ENCODE results near the gene SEPTIN7. TPM values are rescaled to one million over a fixed set of nuclear protein-coding genes. Genes with fewer than 3 reads are reported as not detected.

SEPTIN7 gene
- total and polyA plus RNA-seq, 3 experiments from 2014 or later, result 270 to 671 (median 270) TPM

- no peak overlapping the region for H3K27ac ChIP-seq (ENCODE audit: low read depth, low read length)
- Mint-ChIP-seq H3K36me3 (peaks cover 0 to 4% (median 2%) of the 10 kb centered on the region in 3 donors), H3K4me1 (peaks cover 6 to 12% (median 8%) of the 10 kb centered on the region in 3 donors), H3K27ac (peak overlapping the region in 1 of 8 donors; percentile 31), H3K4me3 (no peak overlapping the region), H3K9me3 (no peaks in the 10 kb centered on the region), H3K27me3 (no peaks in the 10 kb centered on the region)
- ChIA-PET CTCF (no interaction called here), POLR2A (no interaction called here)
- DNase-seq, result no peak
- H3K27me3 ChIP-seq (ENCODE audit: insufficient read depth, low read length, poor library complexity, severe bottlenecking), result no peaks in the 10 kb centered on the region
- H3K36me3 ChIP-seq (ENCODE audit: insufficient read depth, low read length), result no peaks in the 10 kb centered on the region
- no peak overlapping the region for H3K4me3 ChIP-seq (ENCODE audit: low read length)
- H3K4me1 ChIP-seq (ENCODE audit: insufficient read depth, low read length), result no peaks in the 10 kb centered on the region
- no peaks in the 10 kb centered on the region for H3K9me3 ChIP-seq (ENCODE audit: low read length)
These were observed 40.6 kb upstream of the SEPTIN7 start for GRCh38 chr7:35760143-35760745.

GRCh38 chr7:35761871-35762677, 38.8 kb upstream of the SEPTIN7 start:
- Histone ChIP-seq H3K4me1 (ENCODE audit: insufficient read depth, low read length) (no peaks in the 10 kb centered on the region), H3K27me3 (ENCODE audit: insufficient read depth, low read length, poor library complexity, severe bottlenecking) (no peaks in the 10 kb centered on the region), H3K36me3 (ENCODE audit: insufficient read depth, low read length) (no peaks in the 10 kb centered on the region), H3K27ac (ENCODE audit: low read depth, low read length) (no peak overlapping the region), H3K4me3 (ENCODE audit: low read length) (no peak overlapping the region), H3K9me3 (ENCODE audit: low read length) (no peaks in the 10 kb centered on the region)
- no peak overlapping the region for H3K27ac Mint-ChIP-seq
- DNase-seq, result no peak
- H3K4me3 Mint-ChIP-seq, result no peak overlapping the region
- peaks cover 0 to 13% (median 0%) of the 10 kb centered on the region in 3 donors for H3K36me3 Mint-ChIP-seq
- ChIA-PET CTCF (no interaction called here), POLR2A (no interaction called here)
- peaks cover 6 to 12% (median 8%) of the 10 kb centered on the region in 3 donors for H3K4me1 Mint-ChIP-seq
- no peaks in the 10 kb centered on the region for H3K27me3 Mint-ChIP-seq
- no peaks in the 10 kb centered on the region for H3K9me3 Mint-ChIP-seq

GRCh38 chr7:35762781-35763180, 38.1 kb upstream of the SEPTIN7 start:
- Mint-ChIP-seq H3K9me3 (no peaks in the 10 kb centered on the region), H3K36me3 (peaks cover 0 to 19% (median 0%) of the 10 kb centered on the region in 3 donors), H3K27me3 (no peaks in the 10 kb centered on the region), H3K4me1 (peaks cover 6 to 11% (median 8%) of the 10 kb centered on the region in 3 donors), H3K27ac (peak overlapping the region in 1 of 8 donors; percentile 51), H3K4me3 (no peak overlapping the region)
- POLR2A ChIA-PET, result interaction anchor here (0.7 kb wide), 1 partner anchor 34 kb away, joined by 4 read pairs; no protein-coding TSS in a partner anchor
- no peak for DNase-seq
- no peak overlapping the region for H3K4me3 ChIP-seq (ENCODE audit: low read length)
- no peaks in the 10 kb centered on the region for H3K36me3 ChIP-seq (ENCODE audit: insufficient read depth, low read length)
- no peaks in the 10 kb centered on the region for H3K4me1 ChIP-seq (ENCODE audit: insufficient read depth, low read length)
- H3K27ac ChIP-seq (ENCODE audit: low read depth, low read length), result no peak overlapping the region
- H3K9me3 ChIP-seq (ENCODE audit: low read length), result no peaks in the 10 kb centered on the region
- CTCF ChIA-PET, result no interaction called here
- H3K27me3 ChIP-seq (ENCODE audit: insufficient read depth, low read length, poor library complexity, severe bottlenecking), result no peaks in the 10 kb centered on the region

- no peaks in the 10 kb centered on the region for H3K9me3 Mint-ChIP-seq
- ChIA-PET POLR2A (no interaction called here), CTCF (no interaction called here)
- no peaks in the 10 kb centered on the region for H3K27me3 Mint-ChIP-seq
- no peaks in the 10 kb centered on the region for H3K9me3 ChIP-seq (ENCODE audit: low read length)
- no peak for DNase-seq
- no peaks in the 10 kb centered on the region for H3K4me1 Mint-ChIP-seq
- no peak overlapping the region for H3K27ac Mint-ChIP-seq
- H3K27ac ChIP-seq (ENCODE audit: low read depth, low read length), result no peak overlapping the region
- no peaks in the 10 kb centered on the region for H3K27me3 ChIP-seq (ENCODE audit: insufficient read depth, low read length, poor library complexity, severe bottlenecking)
- peaks cover 0 to 15% (median 1%) of the 10 kb centered on the region in 3 donors for H3K36me3 Mint-ChIP-seq
- H3K36me3 ChIP-seq (ENCODE audit: insufficient read depth, low read length), result no peaks in the 10 kb centered on the region
- no peak overlapping the region for H3K4me3 Mint-ChIP-seq
- H3K4me3 ChIP-seq (ENCODE audit: low read length), result no peak overlapping the region
- H3K4me1 ChIP-seq (ENCODE audit: insufficient read depth, low read length), result no peaks in the 10 kb centered on the region
These were observed 32.5 kb upstream of the SEPTIN7 start for GRCh38 chr7:35768346-35768745.

- no peaks in the 10 kb centered on the region for H3K27me3 ChIP-seq (ENCODE audit: insufficient read depth, low read length, poor library complexity, severe bottlenecking)
- Mint-ChIP-seq H3K36me3 (peaks cover 0 to 7% (median 1%) of the 10 kb centered on the region in 3 donors), H3K27ac (no peak overlapping the region), H3K4me3 (no peak overlapping the region), H3K4me1 (no peaks in the 10 kb centered on the region), H3K9me3 (no peaks in the 10 kb centered on the region), H3K27me3 (no peaks in the 10 kb centered on the region)
- no peak overlapping the region for H3K4me3 ChIP-seq (ENCODE audit: low read length)
- DNase-seq, result no peak
- no peaks in the 10 kb centered on the region for H3K4me1 ChIP-seq (ENCODE audit: insufficient read depth, low read length)
- POLR2A ChIA-PET, result no interaction called here
- CTCF ChIA-PET, result no interaction called here
- H3K9me3 ChIP-seq (ENCODE audit: low read length), result no peaks in the 10 kb centered on the region
- H3K36me3 ChIP-seq (ENCODE audit: insufficient read depth, low read length), result no peaks in the 10 kb centered on the region
- H3K27ac ChIP-seq (ENCODE audit: low read depth, low read length), result no peak overlapping the region
These were observed 29.1 kb upstream of the SEPTIN7 start for GRCh38 chr7:35771776-35772175.

DNA sequence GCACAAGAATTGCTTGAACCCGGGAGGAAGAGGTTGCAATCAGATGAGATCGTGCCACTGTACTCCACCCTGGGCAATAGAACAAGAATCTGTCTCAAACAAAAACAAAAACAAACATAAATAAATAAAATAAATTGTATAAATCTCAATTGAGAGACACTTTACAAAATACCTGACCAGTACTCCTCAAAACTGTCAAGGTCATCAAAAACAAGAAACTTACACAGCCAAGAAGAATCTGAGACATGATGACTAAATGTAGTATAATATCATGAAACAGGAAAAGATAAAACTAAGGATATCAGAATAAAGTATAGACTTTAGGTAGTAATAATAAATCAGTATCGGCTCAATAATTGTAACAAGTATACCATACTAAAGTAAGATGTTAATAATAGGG, 26.9 kb upstream of the SEPTIN7 start:
- H3K36me3 ChIP-seq (ENCODE audit: insufficient read depth, low read length), result no peaks in the 10 kb centered on the region

GRCh38 chr7:35776686-35777085, 24.2 kb upstream of the SEPTIN7 start:
- Histone ChIP-seq H3K4me3 (ENCODE audit: low read length) (no peak overlapping the region), H3K27me3 (ENCODE audit: insufficient read depth, low read length, poor library complexity, severe bottlenecking) (no peaks in the 10 kb centered on the region), H3K27ac (ENCODE audit: low read depth, low read length) (no peak overlapping the region), H3K36me3 (ENCODE audit: insufficient read depth, low read length) (no peaks in the 10 kb centered on the region), H3K9me3 (ENCODE audit: low read length) (no peaks in the 10 kb centered on the region), H3K4me1 (ENCODE audit: insufficient read depth, low read length) (no peaks in the 10 kb centered on the region)
- no peak for DNase-seq
- CTCF ChIA-PET, result no interaction called here
- Mint-ChIP-seq H3K36me3 (no peaks in the 10 kb centered on the region), H3K27me3 (no peaks in the 10 kb centered on the region), H3K4me1 (peaks cover 0 to under 1% (median 0%) of the 10 kb centered on the region in 3 donors), H3K27ac (no peak overlapping the region), H3K9me3 (no peaks in the 10 kb centered on the region), H3K4me3 (no peak overlapping the region)
- POLR2A ChIA-PET, result no interaction called here

More for the DNA sequence above, 26.9 kb upstream of the SEPTIN7 start:
- Mint-ChIP-seq H3K9me3 (no peaks in the 10 kb centered on the region), H3K27ac (no peak overlapping the region), H3K4me3 (no peak overlapping the region), H3K27me3 (no peaks in the 10 kb centered on the region), H3K36me3 (peaks cover 0 to 1% (median 0%) of the 10 kb centered on the region in 3 donors), H3K4me1 (no peaks in the 10 kb centered on the region)
- Histone ChIP-seq H3K4me3 (ENCODE audit: low read length) (no peak overlapping the region), H3K9me3 (ENCODE audit: low read length) (no peaks in the 10 kb centered on the region), H3K4me1 (ENCODE audit: insufficient read depth, low read length) (no peaks in the 10 kb centered on the region), H3K27ac (ENCODE audit: low read depth, low read length) (no peak overlapping the region), H3K27me3 (ENCODE audit: insufficient read depth, low read length, poor library complexity, severe bottlenecking) (no peaks in the 10 kb centered on the region)
- POLR2A ChIA-PET, result no interaction called here
- DNase-seq, result no peak
- CTCF ChIA-PET, result no interaction called here

DNA sequence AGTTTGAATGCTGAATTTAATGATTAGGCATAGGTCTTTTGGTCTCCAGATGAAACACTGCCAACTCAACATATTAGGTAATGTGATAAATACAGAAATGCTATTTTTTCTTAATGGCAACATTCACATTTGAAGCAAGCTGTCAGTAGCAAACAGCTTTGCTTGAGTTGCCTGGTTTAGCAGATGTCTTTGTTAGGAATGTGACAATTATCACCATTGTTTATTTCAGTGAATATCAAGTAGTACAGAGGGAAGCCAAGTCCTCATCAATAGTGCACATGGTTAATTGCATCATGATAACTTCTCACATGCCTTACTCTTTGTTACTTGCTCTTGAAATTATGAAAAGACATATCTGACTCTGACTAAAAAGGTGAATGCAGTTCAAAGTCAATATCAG, 23.7 kb upstream of the SEPTIN7 start:
- no peaks in the 10 kb centered on the region for H3K4me1 ChIP-seq (ENCODE audit: insufficient read depth, low read length)
- H3K4me3 Mint-ChIP-seq, result no peak overlapping the region
- no peaks in the 10 kb centered on the region for H3K36me3 Mint-ChIP-seq
- H3K9me3 ChIP-seq (ENCODE audit: low read length), result no peaks in the 10 kb centered on the region
- CTCF ChIA-PET, result no interaction called here
- no peak overlapping the region for H3K4me3 ChIP-seq (ENCODE audit: low read length)
- H3K4me1 Mint-ChIP-seq, result peaks cover 0 to 5% (median 0%) of the 10 kb centered on the region in 3 donors
- no peaks in the 10 kb centered on the region for H3K27me3 Mint-ChIP-seq
- no peak for DNase-seq
- H3K27me3 ChIP-seq (ENCODE audit: insufficient read depth, low read length, poor library complexity, severe bottlenecking), result no peaks in the 10 kb centered on the region
- no peaks in the 10 kb centered on the region for H3K36me3 ChIP-seq (ENCODE audit: insufficient read depth, low read length)
- POLR2A ChIA-PET, result no interaction called here
- H3K9me3 Mint-ChIP-seq, result no peaks in the 10 kb centered on the region
- no peak overlapping the region for H3K27ac Mint-ChIP-seq
- H3K27ac ChIP-seq (ENCODE audit: low read depth, low read length), result no peak overlapping the region

Measured in CD8-positive, alpha-beta memory T cell (primary cell).